NCI-H128 (cell line): ENCODE results near the gene DDX20.

Source experiments
- DNase-seq: peaks from one replicate; lab custom pipeline; 2025; ENCODE audit not compliant: unreplicated experiment; lab: John Stamatoyannopoulos, UW

DDX20 gene

GRCh38 chr1:111755331-111756123, at the start of gene DDX20:
Gene DDX20, plus strand, starts transcription at chr1:111755901. Its CDS starts 24 bp downstream, at chr1:111755925.
- DNase-seq, result peak; percentile 93

- no peak for DNase-seq
Measured at GRCh38 chr1:111706921-111707320, 48.8 kb upstream of the DDX20 start.

GRCh38 chr1:111707906-111708305, 47.8 kb upstream of the DDX20 start:
- no peak for DNase-seq

- no peak for DNase-seq
Measured at GRCh38 chr1:111709986-111710385, 45.7 kb upstream of the DDX20 start.

GRCh38 chr1:111716333-111716732, 39.4 kb upstream of the DDX20 start:
- DNase-seq, result no peak

- DNase-seq, result no peak
Measured at GRCh38 chr1:111717450-111717849, 38.3 kb upstream of the DDX20 start.

- DNase-seq, result no peak
Measured at GRCh38 chr1:111719135-111719534, 36.6 kb upstream of the DDX20 start.

- no peak for DNase-seq
Measured at GRCh38 chr1:111719674-111720132, 36.0 kb upstream of the DDX20 start.

GRCh38 chr1:111720274-111720976, 35.3 kb upstream of the DDX20 start:
- no peak for DNase-seq

GRCh38 chr1:111720977-111721786, 34.5 kb upstream of the DDX20 start:
- no peak for DNase-seq

- no peak for DNase-seq
Measured at GRCh38 chr1:111723091-111723806, 32.5 kb upstream of the DDX20 start.

- DNase-seq, result no peak
Measured at GRCh38 chr1:111723871-111724270, 31.8 kb upstream of the DDX20 start.

GRCh38 chr1:111725192-111725591, 30.5 kb upstream of the DDX20 start:
- no peak for DNase-seq

- no peak for DNase-seq
Measured at GRCh38 chr1:111727056-111727455, 28.6 kb upstream of the DDX20 start.

- no peak for DNase-seq
Measured at GRCh38 chr1:111729271-111729921, 26.3 kb upstream of the DDX20 start.

GRCh38 chr1:111729946-111730681, 25.6 kb upstream of the DDX20 start:
- no peak for DNase-seq

- DNase-seq, result no peak
Measured at GRCh38 chr1:111730706-111731105, 25.0 kb upstream of the DDX20 start.

GRCh38 chr1:111731956-111732355, 23.7 kb upstream of the DDX20 start:
- no peak for DNase-seq

GRCh38 chr1:111732718-111733117, 23.0 kb upstream of the DDX20 start:
- DNase-seq, result no peak
